ENCODE results near the gene PPP2R3C. TPM values are rescaled to one million over a fixed set of nuclear protein-coding genes. Genes with fewer than 3 reads are reported as not detected.

PPP2R3C gene
- total and polyA plus RNA-seq, 2 of the 13 experiments (the other 11 are each of a cell fraction or from before 2014, with no cell fraction given), result 63.4 to 102 TPM

DNA sequence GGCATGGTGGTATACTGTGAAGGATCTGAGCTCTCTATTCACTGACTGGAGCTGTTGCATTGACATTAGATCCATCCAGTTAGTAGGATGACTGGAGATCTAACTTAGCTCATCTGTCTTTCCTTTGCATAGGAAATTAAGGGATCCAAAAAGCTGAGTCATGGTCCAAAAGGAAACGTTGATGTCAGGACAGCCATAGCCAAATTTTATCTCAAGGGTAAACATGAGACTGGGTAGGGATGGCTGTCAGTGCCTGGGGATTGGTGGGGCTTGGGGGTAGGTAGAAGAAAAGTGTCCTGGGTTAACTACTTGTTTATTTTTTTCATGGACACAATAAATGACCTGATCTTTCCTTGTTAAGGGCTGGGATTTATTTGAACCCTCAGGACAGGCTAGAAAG is 71.1 kb downstream of the PPP2R3C start (continued):
- TF ChIP-seq HMGXB4 (CRISPR knock-in tag; IDR thresholded peaks at IDR 0.05; ENCODE audit: borderline replicate concordance in 1 of 2, low read depth in 1 of 2), result 0 out of 4 replicates have a peak, but pooled peaks of 1 of the 2 experiments have one; percentile 15
- TF ChIP-seq, protein P1, sequence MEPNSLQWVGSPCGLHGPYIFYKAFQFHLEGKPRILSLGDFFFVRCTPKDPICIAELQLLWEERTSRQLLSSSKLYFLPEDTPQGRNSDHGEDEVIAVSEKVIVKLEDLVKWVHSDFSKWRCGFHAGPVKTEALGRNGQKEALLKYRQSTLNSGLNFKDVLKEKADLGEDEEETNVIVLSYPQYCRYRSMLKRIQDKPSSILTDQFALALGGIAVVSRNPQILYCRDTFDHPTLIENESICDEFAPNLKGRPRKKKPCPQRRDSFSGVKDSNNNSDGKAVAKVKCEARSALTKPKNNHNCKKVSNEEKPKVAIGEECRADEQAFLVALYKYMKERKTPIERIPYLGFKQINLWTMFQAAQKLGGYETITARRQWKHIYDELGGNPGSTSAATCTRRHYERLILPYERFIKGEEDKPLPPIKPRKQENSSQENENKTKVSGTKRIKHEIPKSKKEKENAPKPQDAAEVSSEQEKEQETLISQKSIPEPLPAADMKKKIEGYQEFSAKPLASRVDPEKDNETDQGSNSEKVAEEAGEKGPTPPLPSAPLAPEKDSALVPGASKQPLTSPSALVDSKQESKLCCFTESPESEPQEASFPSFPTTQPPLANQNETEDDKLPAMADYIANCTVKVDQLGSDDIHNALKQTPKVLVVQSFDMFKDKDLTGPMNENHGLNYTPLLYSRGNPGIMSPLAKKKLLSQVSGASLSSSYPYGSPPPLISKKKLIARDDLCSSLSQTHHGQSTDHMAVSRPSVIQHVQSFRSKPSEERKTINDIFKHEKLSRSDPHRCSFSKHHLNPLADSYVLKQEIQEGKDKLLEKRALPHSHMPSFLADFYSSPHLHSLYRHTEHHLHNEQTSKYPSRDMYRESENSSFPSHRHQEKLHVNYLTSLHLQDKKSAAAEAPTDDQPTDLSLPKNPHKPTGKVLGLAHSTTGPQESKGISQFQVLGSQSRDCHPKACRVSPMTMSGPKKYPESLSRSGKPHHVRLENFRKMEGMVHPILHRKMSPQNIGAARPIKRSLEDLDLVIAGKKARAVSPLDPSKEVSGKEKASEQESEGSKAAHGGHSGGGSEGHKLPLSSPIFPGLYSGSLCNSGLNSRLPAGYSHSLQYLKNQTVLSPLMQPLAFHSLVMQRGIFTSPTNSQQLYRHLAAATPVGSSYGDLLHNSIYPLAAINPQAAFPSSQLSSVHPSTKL (CRISPR knock-in tag; IDR thresholded peaks at IDR 0.05), result peak; percentile 50; the same call in 1 of the 2 replicates
- TF ChIP-seq FOSL2 (CRISPR knock-in tag; IDR thresholded peaks at IDR 0.05), result peak; percentile 65
- TF ChIP-seq TBX3 (IDR thresholded peaks at IDR 0.05; ENCODE audit: borderline replicate concordance), result no peak
- peak; percentile 89; the same call in 1 of the 2 replicates for TF ChIP-seq NFE2 (CRISPR knock-in tag; IDR thresholded peaks at IDR 0.05)
- TF ChIP-seq ZNF629 (CRISPR knock-in tag; conservative IDR thresholded peaks at IDR 0.05), result no peak
- 0 out of 2 replicates have a peak, but pooled peaks have one; percentile 49 for TF ChIP-seq ZBTB25 (CRISPR knock-in tag; IDR thresholded peaks at IDR 0.05)
- TF ChIP-seq, protein P2, sequence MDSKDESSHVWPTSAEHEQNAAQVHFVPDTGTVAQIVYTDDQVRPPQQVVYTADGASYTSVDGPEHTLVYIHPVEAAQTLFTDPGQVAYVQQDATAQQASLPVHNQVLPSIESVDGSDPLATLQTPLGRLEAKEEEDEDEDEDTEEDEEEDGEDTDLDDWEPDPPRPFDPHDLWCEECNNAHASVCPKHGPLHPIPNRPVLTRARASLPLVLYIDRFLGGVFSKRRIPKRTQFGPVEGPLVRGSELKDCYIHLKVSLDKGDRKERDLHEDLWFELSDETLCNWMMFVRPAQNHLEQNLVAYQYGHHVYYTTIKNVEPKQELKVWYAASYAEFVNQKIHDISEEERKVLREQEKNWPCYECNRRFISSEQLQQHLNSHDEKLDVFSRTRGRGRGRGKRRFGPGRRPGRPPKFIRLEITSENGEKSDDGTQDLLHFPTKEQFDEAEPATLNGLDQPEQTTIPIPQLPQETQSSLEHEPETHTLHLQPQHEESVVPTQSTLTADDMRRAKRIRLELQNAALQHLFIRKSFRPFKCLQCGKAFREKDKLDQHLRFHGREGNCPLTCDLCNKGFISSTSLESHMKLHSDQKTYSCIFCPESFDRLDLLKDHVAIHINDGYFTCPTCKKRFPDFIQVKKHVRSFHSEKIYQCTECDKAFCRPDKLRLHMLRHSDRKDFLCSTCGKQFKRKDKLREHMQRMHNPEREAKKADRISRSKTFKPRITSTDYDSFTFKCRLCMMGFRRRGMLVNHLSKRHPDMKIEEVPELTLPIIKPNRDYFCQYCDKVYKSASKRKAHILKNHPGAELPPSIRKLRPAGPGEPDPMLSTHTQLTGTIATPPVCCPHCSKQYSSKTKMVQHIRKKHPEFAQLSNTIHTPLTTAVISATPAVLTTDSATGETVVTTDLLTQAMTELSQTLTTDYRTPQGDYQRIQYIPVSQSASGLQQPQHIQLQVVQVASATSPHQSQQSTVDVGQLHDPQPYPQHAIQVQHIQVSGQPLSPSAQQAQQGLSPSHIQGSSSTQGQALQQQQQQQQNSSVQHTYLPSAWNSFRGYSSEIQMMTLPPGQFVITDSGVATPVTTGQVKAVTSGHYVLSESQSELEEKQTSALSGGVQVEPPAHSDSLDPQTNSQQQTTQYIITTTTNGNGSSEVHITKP (CRISPR knock-in tag; IDR thresholded peaks at IDR 0.05; ENCODE audit: low read depth), result 0 out of 2 replicates have a peak, but pooled peaks have one; percentile 17
- 0 out of 2 replicates have a peak, but pooled peaks have one; percentile 20 for TF ChIP-seq HNF4G (IDR thresholded peaks at IDR 0.05; ENCODE audit: borderline replicate concordance, low read depth, low read length)
- no peak for TF ChIP-seq HNF4G (CRISPR knock-in tag; IDR thresholded peaks at IDR 0.05; ENCODE audit: borderline replicate concordance, low read depth)
- no peak for TF ChIP-seq AKAP8 (CRISPR knock-in tag; IDR thresholded peaks at IDR 0.05)
- no peak for TF ChIP-seq LCORL (IDR thresholded peaks at IDR 0.05)
- peak; percentile 80 for TF ChIP-seq LCORL (CRISPR knock-in tag; IDR thresholded peaks at IDR 0.05)
- TF ChIP-seq ZNF878 (CRISPR knock-in tag; IDR thresholded peaks at IDR 0.05), result no peak
- no peak for TF ChIP-seq RBAK (CRISPR knock-in tag; IDR thresholded peaks at IDR 0.05)
